GM19372 (cell line): Measurements from ENCODE around the gene OR10A7.
A peak's percentile ranks its signal among the peaks of the same experiment; 100 is the strongest.
"Not testable (repeated sequence)": the region's sequence is repeated elsewhere in the genome, so short reads cannot be mapped to it uniquely, and the experiment has no call there.

Experiments
- ATAC-seq: cut with Tn5 transposase; IDR thresholded peaks from one replicate; pipeline ENCODE4 v1.9.1; 2021; ENCODE audit warnings: mild to moderate bottlenecking, low read depth, moderate library complexity; ENCODE audit not compliant: unreplicated experiment

Gene OR10A7, protein sequence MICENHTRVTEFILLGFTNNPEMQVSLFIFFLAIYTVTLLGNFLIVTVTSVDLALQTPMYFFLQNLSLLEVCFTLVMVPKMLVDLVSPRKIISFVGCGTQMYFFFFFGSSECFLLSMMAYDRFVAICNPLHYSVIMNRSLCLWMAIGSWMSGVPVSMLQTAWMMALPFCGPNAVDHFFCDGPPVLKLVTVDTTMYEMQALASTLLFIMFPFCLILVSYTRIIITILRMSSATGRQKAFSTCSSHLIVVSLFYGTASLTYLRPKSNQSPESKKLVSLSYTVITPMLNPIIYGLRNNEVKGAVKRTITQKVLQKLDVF

DNA sequence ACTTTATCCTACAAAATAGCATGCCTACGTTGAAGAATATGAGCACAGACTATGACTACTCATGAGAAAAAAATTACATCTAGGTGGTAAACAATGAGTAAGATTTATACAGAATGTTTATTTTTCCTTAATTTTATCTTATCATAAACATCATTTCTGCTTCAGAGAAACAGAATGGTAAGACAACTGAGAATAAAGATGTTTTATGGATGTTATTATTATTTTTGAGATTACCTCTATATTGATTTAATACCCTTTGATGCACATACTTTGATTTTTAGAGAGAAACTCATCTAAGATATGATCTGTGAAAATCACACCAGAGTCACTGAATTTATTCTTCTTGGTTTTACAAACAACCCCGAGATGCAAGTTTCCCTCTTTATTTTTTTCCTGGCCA, at the start of gene OR10A7:
OR10A7 (plus strand) TSS at position 301 of the 400 bp plus-strand sequence; CDS start at position 301, 0 bp downstream.
- no peak for ATAC-seq

DNA sequence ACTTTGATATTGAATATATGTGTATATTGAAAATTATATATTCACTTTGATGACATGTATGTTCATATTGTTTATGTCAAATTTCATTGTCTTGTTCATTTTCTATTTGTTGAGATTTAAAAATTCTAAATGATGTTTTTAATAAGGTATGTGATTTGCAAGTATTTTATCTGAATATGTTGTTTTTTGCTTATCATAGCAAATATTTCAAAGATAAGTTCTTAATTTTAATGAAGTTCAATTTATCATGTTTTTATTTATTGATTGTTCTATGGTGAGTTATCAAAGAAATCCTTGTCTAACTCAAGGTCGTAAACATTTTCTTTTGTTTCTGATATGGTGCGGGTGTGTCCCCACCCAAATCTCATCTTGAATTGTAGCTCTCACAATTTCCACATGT, 49.4 kb upstream of the OR10A7 start:
- ATAC-seq: no peak

DNA sequence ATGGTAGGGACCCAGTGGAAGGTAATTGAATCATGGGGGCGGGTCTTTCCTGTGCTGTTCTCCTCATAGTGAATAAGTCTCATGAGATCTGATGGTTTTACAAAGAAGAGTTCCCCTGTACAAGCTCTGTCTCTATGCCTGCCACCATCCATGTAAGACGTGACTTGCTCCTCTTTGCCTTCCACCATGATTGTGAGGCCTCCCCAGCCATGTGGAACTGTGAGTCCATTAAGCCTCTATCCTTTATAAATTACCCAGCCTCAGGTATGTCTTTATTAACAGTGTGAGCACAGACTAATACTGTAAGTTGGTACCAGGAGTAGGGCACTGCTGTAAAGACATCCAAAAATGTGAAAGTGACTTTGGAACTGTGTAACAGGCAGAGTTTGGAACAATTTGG, 49.0 kb upstream of the OR10A7 start:
- ATAC-seq: not testable (repeated sequence)

DNA sequence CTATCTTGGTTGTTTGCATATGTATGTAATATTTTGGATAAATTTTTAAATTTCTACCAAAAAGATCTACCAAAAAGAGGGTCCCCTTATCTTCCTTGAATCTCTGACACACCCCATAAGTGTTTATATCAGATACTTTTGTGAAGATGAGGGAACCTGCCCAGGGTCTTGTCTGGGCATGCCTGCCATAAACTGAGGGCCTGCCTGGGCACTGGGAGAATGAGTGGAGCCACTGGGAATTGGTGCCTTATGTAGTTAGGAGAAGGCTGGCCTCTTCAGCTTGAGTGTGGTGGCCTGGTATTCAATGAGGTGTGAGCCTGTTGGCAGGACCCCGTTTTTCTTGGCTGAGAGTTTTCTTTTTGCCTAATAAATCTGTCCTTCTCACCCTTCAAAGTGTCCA, 48.1 kb upstream of the OR10A7 start:
- ATAC-seq: no peak

DNA sequence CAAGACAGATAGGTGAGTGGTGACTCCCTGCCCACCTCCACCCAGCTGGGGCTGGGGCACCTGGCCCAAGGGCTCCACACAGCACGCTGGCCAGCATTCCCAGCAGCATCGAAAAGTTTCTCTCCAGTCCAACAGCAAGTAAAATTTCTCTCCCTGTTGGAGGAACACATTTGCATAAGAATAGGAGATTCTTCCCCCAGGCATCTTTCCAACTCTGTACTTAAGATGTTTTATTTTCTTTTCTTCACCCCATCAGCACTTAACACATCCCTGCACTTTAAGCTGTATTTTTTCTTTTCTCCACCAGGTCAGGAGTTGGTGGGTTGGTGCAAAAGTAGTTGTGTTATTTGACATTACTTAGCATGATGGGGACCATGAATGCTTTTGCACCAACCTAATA, 47.4 kb upstream of the OR10A7 start:
- ATAC-seq: no peak

DNA sequence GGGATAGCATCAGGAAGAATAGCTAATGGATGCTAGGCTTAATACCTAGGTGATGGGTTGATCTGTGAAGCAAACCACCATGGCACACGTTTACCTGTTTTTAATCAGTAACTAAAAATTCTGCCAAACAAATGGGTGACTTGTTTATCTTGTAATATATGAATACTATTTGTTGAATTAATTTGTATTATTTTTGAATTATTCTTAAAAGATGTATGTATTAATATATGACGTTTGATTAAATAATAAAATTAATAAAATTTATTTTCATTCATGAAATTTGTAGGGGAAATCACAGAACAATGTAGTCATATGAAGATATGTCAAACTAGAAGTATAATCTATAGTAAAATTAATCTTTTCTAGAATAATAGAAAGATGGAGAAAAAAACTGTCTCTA, 32.3 kb upstream of the OR10A7 start:
- ATAC-seq: no peak

DNA sequence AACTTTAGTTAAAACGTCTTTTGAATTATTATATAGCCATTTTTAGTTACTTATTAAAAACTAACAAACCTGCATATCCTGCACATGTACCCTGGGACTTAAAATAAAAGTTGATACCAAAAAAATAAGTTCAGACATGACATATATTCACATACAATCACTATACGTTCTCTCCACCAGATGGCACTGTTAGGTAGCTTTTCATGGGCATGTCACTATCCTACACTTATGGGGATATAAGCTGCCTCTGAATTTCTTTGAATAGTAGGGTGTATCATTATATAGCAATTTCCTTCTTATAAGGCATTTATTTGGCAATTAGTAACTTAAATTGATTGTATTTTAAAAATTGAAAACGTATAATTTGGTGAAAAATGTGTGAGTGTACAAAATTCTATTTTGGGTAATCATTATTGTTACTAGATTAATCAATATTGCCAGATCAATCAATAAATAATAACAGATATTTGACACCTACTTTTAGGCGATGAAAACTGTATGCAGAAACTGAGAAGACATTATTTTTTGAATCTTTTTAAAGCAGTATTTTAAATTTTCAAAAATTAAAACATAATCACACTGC, 31.8 kb upstream of the OR10A7 start:
- ATAC-seq: peak; percentile 89

DNA sequence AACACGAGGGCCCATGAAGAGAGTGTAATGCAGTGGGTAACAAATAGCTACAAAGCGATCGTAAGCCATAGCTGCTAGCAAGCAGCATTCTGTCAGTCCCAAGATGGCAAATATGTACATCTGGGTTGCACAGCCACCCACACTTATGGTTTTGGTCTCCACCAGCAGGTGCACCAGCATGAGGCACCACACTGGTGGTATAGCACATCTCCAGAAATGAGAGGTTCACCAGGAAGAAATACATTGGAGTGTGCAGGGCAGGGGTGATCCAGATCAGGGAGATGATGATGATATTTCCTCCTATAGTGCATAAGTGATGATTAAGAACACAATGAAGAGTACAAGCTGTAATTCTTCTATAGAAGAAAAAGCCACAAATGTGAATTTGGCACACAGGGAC, 26.4 kb upstream of the OR10A7 start:
- ATAC-seq: no peak

DNA sequence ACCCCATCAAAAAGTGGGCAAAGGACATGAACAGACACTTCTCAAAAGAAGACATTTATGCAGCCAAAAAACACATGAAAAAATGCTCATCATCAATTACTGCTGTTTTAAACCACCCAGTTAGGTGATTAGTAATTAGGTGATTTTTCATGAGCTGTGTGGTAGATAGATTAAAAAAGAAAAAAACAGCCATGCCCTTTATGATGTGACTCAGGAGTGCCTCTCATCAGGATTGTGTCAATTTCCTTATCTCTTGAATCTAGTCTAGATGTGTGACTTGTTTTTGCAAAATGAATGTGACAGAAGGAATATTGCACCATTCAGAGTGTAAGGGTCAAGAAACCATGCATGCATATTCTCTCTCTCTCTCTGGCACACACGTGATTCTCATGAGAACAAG, 5.7 kb downstream of the OR10A7 start:
- no peak for ATAC-seq

DNA sequence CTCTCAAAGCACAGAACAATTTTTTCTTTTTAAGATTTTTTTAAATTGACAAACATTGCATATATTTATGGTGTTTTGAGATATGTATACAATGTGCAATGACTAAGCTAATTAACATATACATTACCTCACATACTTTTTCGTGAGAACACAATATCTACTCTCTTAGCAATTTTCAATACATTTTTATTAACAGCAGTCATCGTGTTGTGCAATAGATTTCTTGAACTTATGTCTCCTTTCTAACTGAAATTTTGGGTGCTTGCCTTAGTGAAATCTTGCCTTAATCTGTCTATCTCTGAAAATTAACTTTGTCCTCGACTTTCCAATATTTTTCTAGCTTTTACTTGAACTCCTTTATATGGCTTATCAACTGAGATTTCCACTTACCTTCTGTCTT, 6.8 kb downstream of the OR10A7 start:
- no peak for ATAC-seq

DNA sequence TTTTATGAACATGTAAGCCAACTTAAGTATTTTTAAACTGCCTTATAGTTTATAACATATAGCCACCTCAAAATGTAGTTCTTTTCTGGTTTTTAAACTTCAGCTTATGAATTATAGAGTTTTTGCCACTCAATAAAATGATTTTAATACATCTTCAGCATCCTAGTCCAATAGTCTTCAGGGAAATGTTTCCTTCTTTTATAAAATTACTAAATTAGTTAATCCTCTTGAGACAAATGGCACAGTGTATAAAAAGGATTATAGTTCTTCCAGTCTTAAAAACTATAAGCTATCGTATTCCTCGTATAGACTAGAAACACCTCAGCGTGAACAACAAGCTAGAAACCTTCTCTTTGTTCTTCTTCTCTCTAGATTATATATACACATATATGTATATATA, 23.5 kb downstream of the OR10A7 start, which contains the start of gene OR6C74:
OR6C74 (plus strand) TSS at position 301 of the 400 bp plus-strand sequence. CDS start 2,679 bp downstream, outside the sequence.
- no peak for ATAC-seq

DNA sequence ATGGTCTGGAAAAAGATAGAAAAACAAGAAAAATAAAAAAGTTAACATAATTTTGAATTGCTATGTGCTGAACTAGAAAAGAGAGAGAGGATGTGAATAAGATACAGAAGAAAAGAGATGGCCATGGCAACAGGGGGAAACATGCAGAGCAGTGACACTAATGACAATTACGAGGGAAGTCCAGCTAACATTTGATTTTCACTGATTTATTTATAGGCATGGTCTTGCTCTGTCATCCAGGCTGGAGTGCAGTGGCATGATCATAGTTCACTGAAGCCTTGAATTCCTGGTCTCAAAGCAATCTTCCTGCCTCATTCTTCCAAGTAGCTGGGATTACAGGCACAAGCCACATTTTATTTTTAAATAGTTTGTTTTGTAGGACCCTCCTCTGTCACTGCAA, 25.3 kb downstream of the OR10A7 start:
- no peak for ATAC-seq

DNA sequence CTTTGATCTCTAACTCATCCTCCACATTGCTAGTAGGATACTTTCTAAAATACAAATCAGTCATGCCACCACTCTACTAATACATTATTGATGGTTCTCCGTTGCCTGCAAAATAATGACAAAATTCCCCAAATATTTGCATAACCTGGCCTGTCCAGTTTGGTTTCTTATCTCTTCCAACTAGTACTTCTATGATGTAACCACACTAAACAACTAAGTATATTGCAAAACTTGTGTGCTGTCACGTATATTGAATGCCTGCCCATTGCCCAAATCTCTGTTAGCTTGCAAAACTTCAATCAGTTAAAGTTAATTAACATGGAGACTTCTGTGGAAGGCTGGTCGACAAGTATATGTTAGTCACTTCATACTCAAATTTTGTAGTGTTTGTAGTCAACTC, 30.1 kb downstream of the OR10A7 start:
- ATAC-seq: no peak

DNA sequence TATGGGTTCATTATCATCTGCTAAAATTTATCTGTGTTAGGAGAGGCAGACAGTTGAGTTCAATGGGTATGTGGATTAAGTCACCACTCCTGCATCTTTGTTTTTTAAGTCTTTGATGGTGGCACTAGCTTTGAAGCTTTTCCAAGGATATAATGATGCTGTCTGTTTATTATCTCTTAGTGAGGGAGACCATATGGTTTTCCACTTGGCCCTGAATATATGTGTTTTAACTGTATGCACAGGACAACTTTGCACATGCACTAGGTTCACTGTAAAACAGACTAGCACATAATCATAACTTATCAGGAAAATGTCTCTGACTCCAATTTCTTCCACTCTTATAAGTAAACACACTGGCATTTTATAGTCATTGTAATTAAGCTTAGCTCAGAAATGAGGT, 32.5 kb downstream of the OR10A7 start:
- no peak for ATAC-seq

DNA sequence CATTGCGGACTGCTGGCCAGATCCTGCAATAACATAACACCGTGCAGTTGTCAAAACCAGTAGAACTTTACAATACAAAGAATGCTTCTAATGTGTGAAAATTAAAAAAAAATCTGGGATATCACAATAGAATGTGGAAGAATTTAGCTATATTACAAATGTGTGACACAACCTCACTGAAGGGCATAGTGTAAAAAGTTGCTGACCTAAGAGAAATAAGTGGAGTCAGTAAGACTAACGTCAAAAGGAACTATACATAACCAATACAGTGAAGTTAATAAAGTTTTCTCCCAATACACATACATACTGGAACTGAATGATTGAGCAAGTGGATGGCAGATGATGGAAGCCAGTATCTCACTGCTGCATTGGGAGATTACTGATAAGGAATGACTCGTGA, 36.0 kb downstream of the OR10A7 start:
- no peak for ATAC-seq

DNA sequence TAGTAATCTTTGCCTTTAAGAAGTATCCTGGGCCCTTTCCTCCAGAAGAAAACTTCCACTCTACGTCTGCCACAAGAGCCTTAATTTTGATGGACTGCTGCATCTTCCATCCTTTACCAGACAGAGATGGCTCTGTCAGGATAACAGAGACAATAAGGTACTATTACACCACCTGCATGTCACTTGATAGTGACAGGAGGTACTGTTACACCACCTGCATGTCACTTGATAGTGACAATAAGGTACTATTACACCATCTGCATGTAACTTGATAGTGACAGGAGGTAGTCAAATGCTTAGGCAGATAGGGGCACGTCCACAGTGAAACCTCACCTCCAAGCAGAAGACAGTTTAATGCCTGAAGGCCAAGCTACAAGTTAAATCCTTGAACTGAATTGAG, 37.5 kb downstream of the OR10A7 start:
- no peak for ATAC-seq
